GM18499 (cell line): Measurements from ENCODE around the gene GGT6.

Experiments used
- ATAC-seq: cut with Tn5 transposase; IDR thresholded peaks from one replicate; pipeline ENCODE4 v1.9.1; 2021; ENCODE audit warnings: moderate number of reproducible peaks; ENCODE audit not compliant: insufficient read depth, unreplicated experiment

The GGT6 gene

DNA sequence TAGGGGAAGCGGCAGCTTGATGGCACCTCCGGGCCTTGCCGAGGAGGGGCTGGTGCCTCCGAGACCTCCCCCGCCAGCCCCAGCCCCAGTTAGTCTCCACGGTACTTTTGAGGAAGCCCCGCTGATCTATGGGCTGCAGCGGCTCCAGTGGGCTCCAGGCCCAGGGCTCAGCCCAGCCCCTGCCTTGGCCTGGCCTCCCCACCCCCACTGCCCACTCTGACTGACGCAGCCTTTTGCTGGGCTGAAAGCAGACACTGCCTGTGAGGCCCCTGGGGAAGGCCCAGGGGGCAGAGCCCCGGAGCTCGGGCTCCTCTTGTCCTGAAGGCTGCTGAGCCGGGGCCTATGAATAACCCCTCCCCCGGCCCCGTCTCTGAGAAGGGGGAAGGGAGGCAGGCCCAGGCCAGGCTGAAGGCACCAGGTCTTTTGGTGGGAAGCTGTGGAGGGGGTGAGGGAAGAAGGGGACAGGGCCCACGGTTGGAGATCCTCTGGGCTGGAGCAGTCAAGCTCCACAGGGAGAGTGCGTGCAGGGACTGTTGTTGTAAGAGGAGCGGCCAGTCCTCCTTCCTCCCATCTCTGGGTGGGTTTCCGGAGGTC, 16.4 kb upstream of the GGT6 start:
- no peak for ATAC-seq

DNA sequence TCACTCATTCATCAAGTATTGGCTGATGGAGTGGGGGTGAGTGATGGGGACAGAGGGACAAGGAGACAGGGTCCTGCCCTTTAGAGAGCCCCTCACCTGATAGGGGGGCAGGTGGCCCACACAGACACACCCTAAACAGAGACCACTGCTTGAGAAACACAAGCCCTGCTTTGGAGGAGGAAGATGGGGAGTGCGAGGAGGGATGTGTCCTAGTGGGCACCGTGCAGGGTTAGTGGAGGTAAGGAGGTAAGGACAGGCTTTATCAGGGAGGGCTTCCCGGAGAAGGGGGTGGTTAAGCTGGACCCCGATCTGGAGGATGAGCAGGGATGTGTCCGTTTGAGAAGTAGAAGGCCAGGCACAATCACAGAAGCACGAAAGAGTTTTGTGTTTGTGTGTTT, 15.8 kb upstream of the GGT6 start:
- ATAC-seq: no peak

DNA sequence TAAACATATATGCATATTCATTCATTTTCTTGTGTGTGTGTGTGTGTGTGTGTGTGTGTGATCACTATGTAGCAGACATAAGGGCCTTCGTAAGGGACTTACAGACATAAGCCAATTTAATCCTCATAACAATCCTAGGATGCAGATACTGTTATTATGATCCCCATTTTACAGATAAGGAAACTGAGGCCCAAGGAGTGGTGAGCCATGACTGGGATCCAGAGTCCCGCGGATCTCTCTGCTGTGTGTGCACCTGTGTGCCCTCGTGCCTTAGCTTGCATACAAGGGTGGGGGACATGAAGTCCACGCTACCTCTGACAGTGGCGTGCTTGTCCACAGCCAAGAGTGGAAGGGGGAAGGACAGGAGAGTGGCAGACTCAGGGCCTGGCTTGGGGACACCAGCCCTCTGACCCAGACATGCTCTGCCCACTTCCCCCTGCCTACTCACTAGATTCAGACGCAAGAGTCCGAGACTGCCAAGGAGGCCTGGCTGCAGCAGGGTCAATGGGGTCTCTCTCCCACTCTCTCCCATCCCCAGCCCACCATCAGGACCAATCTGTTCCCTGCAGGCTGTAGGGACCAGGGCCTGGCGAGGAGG, 14.2 kb upstream of the GGT6 start:
- no peak for ATAC-seq

DNA sequence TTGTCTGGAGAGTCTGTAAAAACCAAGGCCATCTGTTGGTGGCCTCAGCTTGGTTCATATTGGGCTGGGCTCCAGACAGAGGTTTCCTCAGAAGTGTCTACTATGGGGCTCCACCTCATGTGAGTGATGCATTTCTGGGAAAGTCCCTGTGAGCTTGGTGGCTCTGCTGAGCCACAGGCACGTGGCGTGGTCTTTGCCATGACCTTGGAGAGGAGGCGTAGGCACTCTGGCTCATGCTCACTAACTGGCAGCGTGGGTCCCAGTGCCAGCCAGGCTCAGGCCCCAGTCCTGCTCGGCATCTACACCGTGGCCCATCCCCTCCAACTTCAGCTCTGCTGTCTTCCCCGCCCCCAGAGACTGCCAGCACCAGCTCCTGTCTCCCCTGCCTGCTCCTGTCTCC, 13.3 kb upstream of the GGT6 start:
- no peak for ATAC-seq

DNA sequence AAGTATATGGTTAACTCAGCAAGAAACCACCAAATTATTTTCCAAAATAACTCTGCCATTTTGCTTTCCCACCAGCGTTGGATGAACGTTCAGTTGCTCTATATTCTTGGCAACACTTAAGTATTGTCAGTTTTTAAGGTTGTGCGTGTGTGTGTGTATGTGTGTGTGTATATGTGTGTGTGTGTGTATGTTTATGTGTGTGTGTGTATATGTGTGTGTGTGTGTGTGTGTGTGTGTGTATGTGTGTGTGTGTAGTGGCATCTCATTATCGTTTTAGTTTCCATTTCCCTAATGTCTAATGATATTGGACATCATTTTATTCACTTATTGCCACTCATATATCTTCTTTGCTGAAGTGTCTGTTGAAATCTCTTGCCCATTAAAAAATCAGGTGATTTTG, 12.7 kb upstream of the GGT6 start:
- ATAC-seq: no peak

DNA sequence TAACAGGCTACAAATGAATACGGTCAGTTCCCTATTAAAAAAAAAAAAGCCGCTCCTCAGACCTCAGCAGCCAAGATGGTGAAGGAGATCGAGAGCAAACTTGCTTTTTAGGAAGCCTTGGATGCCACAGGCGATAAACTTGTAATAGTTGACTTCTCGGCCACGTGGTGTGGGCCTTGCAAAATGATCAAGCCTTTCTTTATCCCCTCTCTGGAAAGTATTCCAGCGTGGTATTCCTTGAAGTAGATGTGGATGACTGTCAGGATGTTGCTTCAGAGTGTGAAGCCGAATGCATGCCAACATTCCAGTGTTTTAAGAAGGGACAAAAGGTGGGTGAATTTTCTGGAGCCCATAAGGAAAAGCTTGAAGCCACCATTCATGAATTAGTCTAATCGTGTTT, 11.8 kb upstream of the GGT6 start:
- no peak for ATAC-seq

DNA sequence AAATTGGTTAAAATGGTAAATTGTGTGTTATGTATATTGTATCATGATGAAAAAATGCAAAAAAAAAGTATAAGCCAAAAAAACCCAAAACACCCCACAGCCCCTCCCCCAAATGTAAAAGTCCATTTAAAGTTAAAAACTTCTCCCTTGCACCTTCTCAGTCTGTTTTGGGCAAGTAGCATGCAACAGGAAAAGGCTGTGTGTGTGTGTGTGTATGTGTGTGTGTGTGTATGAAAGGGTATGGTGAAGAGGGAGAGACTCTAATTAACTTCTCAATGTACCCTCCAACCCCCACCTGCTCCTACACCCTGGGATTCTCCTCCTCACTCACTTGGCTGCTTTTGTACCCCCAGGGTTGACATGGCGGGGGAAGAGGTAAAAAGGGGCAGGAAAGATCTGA, 9.2 kb upstream of the GGT6 start:
- ATAC-seq: no peak

DNA sequence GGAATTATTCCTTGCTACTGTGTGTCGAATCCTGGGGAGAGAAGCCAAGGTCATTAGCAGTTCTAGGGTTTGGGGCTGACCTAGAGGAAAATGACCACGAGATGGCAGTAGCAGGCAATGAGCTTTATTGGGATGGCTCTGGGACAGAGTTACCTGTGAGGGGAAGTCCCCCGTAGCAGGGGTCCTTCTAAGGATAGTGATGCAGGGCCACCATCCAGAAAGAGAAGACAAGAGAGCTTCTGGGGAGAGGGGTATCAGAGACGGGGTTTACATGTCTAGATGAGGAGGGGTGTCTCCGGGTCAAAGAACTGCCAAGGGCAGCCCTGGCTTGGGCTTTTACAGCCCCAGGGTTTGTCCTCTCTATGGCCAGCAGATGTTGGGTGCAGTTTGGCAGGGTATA, 6.4 kb upstream of the GGT6 start:
- no peak for ATAC-seq

DNA sequence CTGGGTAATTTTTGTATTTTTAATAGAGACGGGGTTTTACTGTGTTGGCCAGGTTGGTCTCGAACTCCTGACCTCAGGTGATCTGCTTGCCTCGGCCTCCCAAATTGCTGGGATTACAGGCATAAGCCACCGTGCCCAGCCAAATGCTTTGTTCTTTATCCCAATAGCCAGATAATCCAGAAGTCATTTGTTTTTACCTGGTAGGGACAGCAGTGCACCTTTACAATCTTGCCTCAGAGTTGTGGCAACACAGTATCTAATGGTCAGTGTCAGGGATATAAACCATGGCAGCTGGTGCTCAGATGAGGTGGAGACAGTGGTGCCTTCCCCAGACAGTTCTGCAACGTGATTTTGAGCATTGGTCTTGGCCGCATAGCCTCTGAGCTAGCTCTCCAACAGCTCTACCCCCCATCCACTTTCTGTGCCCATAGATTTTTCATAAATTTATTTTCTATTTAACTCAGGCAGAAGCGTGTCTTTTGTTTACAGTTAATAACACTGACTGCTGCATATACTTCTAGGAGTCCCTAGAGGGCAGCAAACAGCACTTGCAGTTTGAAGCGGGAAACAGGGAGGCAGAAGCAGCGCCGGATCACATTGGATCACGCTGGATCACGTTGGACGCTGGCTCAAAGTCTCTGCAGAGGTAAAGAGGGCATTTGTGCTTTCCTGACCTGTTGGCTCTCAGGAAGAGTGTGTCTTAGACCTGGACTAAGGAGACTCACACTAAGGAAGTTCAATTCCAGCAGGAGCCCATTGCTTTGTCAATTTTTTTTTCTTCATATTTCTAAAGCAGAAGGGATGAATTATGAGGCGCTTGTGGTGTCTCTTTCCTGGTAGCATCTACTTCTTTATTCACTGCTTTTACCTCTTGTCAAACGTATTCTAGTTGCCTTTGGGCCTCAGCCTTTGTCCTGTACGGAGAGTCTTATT, 5.1 kb upstream of the GGT6 start:
- no peak for ATAC-seq

DNA sequence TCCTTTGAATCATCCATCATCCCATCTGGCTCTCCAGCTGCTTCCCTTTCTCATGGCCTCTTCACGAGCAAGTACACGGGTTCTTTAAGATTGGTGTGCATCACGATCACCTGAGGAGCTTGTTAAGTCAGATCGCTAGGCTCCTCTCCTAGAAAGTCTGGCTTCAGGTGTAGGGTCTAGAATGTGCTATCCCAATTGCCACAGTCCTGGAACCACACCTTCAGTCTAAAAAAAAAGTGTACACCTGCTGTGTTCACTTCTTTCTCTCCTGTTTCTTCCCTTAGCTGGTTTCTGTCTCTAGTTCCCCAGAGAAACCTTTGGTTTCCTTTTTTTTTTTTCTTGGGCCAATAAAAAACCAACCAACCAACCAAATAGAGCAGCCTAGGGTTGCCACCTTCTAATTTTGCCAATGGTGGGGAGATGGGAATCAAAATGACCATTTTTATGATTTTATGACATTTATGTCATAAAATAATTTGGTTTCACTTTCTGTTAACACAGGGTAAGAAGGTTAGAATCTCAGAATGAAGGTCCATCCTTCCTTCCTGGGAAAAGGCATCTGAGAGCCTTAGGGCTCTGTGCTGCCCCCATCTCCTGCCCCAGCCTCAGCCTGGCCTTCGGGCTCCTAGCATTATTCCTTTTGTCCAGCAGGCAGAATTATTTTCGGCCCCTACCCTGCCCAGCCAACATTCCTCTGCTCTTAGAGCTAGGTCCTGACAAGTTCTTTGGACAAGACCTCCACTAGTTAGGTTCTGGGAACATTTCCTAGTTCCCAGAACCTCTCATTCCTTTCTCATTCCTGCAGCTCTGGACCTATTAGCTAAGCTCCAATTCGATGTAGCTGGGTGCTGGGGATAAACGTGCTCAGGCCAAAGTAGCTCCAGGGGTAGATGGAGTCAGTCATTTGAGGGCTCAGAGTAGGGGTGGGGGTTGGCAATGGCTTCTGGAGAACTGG, 1.9 kb upstream of the GGT6 start:
- ATAC-seq: no peak

DNA sequence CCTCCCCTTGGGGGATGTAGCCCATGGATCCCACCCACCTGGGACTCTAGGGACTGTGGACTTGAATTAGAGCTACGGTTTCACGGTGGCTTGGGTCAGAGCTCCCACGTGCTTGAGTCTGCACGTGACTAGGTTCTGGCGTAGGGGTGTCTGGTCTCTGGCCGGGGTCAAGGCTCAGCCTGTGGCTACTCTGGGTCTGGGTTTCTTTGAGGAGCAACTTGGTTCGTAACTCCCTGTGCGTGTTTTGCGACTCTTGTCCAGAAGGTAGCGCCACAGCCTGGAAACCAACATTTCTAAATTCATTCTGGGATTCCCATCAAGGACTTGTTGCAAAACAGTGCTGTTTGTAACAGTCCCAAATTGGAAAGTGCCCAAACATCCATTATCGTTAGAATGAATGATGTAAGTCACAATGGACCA, 470 bp upstream of the GGT6 start:
- no peak for ATAC-seq

DNA sequence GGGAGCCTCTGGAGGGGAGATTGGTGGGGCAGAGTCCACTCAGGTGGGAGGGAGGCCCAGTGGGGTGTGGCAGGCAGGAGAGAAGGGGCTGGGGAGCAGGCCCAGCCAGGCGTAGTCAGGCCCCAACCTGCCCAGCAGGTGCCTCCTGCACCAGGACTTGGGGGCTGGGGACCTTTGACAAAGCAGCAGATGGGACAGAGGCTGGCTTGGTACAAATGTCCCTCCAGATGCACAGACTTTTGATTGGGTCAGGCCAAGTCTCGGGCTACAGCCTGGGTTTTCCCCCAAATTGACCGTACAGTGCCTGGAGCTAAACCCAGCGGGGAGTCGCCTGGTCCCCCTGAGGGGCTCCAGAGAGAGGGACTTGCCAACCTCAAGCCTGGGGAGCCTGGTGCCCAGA, 411 bp downstream of the GGT6 start:
- ATAC-seq: no peak

DNA sequence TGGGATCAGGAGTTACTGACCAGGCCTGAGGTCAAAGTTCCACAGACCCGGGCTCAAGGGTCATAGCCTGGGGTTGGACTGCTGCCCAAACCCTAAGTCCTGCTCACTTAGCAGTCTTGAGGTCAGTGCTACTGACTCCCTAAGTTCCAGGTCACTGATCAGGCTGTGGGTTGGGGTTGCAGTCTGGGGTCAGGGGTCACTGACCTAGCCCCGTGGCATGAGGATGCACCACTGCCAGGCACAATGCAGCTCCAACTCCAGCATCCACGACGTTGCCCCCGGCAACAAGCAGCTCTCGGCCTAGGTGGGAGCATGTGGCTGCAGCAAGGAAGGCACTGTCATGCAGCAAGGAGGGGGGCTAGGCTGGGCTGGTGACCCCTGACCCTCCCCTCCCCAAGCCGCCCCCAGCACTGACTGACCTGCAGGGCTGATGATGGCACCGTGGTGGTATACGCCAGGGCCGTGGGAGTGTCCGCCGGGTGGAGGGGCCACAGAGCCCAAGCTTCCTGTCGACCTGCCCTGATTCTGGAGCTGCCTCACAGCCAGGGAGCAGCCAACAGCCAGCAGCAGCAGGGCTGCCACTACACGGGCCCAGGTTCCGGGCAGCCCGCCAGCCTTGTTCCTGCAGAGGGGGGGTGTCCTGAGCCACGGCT, 1.1 kb downstream of the GGT6 start:
- ATAC-seq: no peak

DNA sequence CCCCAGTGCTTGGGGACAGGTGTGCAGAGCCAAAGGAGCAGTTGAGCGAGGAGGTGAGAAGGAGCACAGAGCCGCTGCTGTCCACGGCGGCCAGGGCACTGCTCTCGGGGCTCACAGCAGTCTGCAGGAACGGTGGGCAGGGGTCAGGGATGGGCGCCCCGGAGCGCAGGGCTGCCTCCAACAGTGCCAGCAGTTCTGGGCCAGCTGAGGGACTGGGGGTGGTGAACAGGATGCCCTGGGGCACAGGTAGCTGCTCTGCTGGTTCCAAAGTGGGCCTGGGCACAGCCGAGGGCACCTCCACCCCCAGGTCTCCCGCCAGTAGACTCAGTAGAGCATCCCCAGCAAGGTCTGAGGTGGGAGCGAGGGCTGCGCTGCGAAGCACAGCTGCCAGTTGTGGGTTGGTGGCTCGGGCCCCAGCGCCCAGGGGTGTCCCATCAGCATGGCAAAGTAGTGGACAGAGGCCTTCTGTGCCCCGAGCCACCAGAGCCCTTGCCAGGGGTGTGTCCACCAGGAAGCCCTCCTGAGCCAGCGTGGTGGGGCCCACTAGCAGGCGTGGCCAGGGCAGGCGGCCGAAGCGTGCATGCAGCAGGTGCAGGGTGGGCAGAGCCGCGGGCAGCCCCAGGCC, 1.9 kb downstream of the GGT6 start:
- ATAC-seq: no peak

DNA sequence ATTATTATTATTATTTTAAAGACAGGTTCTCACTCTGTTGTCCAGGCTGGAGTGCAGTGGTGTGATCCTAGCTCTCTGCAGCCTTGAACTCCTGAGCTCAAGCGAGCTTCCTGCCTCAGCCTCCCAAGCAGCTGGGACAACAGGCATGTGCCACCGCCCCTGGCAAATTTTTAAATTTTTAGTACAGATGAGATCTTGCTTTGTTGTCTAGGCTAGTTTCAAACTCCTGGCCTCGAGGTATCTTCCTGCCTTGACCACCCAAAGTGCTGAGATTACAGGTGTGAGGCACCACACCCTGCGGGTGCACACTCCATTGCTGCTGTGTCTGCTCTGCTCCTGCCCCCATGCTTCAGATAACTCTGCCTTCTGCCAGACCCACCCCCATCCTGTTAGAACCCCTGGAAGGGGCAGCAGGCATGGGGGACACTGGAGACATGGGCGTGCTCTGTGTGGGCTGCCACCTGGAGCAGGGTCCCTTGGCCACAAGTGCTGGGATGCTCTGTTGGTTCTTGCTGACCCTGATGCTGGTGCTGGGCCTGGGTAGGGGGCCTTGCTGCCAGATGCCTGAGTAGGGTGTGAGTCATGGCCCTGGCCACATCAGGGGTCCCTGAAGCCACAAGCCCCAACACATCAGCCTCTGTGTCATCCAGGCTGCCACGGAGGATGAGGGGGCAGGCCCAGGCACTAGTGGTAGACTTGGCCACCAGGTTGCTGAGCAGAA, 2.6 kb downstream of the GGT6 start:
- ATAC-seq: no peak

DNA sequence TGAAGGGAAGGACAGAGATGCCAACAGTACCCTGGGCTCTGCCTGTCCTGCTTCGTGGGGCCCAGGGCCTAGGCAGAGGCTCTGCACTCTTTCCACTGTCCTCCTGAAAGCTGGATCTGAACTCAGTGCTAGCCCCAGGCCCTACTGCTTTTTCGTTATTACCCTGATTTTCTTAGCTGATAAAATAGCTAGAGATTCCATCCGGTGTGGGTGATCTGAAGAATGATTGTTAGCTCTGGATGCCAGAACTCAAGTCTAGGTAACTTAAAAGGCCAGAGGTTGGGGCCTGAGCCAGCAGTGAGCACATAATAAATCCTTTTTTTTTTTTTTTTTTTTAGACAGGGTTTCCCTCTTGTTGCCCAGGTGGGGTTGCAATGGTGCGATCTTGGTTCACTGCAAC, 3.4 kb downstream of the GGT6 start:
- ATAC-seq: no peak

DNA sequence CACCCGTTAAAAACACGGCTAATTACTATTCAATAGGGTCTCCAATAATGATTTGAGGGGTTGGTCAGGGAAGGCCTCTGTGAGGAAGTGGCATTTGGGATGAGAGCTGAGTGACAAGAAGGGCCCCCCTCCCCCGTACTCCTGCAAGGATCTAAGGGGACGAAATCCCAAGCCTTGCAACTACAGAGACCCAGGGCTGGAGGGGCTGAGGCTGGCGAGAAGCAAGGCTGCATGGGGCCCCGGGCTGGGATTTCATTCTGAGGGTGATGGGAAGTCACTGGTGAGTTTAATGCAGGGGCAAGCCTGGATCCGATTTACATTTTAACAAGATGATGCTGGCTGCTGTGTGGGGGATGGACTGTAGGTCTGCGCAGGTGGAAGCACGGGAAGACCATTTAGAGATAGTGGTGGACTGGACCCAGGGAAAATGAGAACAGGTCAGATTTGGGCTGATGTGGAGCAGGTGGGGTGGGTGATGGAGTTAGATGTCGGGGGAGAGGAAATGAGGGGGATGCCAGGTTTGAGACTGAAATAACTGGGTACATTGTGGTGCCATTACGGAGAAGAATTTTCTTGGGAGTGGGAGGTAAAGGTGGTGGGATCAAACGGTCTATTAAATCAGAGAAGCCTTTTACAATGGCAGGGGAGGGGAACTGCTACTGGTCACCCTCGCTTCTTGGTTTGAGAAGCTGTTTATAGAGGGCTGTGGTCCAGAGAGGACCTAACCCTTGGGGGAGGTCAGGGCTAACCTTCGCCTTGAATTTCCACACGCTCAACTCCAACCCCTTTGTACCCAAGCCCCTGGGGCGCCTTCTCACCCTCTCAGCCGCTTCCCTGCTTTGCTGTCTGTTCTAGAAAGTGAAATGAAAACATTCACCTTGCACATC, 4.3 kb downstream of the GGT6 start:
- ATAC-seq: no peak
